NCI-H2196 treated with DMSO at 0.1 percent for 48 hours (cell line): Measurements from ENCODE around the gene SOS1.
"Not testable (repeated sequence)": the region's sequence is repeated elsewhere in the genome, so short reads cannot be mapped to it uniquely, and the experiment has no call there.

ENCODE experiments used
- DNase-seq: peaks from one replicate; lab custom pipeline; 2025; ENCODE audit not compliant: unreplicated experiment; lab: John Stamatoyannopoulos, UW

SOS1 gene

DNA sequence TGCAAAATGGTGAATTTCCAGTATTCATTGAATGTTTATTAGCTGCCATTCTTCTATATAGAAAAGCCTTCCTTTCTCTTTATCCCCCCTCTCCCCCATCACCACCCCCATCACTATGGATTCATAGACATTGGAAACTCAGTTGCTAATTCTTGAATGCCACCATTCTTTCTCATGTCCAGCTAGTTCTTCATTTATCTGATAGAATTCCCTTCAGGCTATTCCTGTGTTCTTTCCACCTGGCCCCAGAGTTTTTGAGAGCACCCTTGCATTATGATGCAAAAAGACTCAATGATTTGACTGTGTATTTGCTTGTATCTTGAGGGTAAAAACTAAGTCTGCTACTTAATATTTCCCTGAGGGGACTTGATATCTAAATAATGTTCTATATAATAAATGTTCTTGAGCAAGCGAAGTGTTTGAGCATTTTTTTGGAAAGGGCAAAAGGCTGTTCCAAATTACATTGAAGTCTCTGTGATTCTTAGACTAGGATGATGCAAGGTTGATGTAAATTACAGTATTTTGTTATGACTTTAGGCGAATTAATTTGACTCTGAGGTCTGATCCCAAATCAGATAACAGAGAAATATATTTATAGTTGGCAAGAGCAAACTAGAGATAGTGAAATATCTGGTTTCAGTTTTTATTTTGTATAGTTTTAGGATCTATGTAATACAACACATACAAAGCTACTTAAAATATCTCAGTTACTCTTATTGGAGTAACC lies 18.8 kb upstream of the SOS1 start:
- DNase-seq, result no peak

DNA sequence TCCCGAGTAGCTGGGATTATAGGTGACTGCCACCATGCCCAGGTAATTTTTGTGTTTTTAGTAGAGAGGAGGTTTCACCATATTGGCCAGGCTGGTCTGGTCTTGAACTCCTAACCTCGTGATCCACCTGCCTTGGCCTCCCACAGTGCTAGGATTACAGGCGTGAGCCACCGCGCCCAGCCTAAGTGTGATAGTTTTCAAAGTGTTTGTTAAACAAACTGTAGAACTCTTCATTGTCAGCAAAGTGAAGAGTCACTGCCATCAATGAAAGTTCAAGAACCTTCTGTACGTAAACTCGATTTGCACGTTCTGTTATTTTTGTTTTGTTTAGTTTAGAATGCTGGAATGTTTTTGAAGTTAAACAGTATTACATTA lies 18.0 kb upstream of the SOS1 start:
- DNase-seq, result no peak

DNA sequence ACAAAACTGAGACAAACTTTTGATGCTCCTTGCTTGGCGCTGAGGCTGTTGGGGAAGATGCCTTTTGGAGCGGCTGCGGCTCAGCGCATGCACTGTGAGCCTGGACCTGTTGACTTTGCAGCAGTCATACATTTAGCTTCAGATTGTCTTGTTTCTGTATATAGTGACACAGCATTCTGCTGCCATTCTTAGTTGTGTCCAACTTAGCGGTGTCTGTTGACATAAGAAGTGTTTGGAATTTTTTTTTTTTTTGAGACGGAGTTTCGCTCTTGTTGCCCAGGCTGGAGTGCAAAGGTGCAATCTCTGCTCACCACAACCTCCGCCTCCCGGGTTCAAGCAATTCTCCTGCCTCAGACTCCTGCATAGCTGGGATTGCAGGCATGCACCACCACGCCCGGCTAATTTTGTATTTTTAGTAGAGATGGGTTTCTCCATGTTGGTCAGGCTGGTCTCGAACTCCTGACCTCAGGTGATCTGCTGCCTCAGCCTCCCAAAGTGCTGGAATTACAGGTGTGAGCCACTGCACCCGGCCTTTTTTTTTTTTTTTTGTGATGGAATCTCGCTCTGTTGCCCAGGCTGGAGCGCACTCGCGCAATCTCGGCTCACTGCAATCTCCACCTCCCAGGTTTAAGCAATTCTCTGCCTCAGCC lies 17.5 kb upstream of the SOS1 start:
- not testable (repeated sequence) for DNase-seq

DNA sequence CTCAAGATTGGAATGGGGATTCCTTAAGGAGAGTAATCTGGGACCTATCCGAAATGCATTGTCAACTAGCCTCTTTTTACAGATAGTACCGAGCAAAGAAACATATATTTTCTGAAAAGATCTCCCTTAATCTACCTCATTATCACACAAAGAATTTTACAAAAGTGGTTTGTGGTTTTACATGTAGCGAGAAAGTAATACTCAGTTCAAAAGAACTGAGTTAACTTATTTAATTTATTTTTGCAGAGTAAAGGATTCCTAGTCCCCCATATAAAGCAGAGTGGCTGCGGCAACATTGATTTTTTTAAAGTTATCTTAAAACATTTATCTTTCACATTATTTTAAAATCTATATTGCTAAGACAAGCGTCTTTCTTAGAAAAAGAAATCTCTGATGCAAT lies 15.9 kb upstream of the SOS1 start:
- no peak for DNase-seq

- no peak for DNase-seq
Observed at GRCh38 chr2:39135690-39136259, 14.9 kb upstream of the SOS1 start.

DNA sequence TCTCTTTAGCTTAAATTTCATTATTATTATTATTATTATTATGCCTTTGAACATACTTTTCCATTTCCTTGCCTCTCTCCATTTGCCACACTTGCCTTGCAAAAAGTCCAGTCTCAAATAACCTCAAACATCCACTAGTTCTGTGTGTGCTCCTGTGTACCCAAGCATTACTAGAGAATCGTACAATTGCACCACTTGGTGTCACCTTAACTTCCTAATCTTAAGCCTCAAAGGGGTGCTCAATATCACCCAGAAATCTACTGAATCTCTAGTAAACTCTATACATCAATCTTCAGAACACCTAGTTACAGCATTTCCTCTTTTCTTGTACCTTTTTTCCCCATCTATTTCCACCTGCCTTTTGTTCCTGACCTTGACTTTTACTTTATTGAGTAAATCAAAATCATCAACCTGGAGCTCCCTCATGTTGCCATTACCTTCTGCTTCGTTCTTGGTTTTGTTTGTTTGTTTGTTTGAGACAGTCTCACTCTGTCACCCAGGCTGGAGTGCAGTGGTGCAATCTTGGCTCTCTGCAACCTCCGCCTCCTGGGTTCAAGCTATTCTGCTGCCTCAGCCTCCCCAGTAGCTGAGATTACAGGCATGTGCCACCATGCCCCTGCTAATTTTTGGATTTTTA lies 12.5 kb upstream of the SOS1 start:
- DNase-seq, result no peak

GRCh38 chr2:39128919-39129391 lies 8.1 kb upstream of the SOS1 start:
- DNase-seq, result no peak

- no peak for DNase-seq
Observed at GRCh38 chr2:39127973-39128372, 7.1 kb upstream of the SOS1 start.

DNA sequence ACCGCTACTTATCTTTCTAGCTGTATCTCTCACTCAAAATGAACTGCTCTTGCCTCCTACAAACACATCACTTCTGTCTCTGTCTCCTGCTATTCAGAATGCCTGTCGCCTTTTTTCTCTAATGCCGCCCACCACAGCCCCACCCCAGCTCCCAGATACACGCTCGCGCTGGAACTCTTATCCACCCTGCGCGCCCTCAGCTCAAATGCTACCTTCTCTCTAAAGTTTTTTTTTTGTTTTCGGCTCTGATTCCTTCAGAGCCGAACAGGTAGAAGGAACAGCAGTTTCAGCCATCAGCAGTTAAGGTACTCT lies 3.9 kb upstream of the SOS1 start:
- DNase-seq, result peak; percentile 40

DNA sequence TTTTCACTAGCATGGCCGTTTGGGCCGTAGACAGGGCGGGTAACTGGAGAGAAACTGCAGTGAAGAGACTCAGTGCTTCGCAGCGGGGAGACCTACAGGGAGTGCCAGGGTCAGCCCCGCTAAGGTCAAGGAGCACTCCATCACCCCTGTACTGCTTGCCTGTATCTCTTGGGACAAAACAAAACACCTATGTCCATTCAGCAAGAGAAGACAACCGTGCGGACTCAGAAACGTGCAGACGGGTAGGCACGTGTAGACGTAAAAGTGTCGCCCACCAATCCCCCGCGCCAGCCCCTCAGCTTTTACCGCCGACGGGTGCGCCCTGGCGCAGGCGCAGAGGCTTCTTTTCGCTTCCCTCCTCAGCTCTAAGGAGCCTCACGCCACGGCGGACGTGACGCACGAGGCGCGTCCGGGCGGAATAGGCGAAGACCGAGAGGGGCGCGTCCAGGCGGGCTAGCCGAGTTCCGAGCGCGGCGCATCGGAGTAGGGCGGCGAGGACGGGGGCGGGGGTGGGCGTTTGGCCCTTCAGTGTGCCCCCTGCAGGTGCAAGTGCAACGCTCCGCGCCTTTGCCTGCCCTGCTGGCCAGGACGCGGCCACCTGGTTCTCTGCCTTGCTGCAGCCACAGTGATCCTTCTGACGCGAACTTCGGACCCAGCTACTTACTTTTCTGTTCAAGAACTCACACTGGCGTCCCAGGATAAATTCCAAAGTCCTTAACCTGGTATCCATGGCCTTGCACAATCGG lies 3.3 kb upstream of the SOS1 start:
- peak; percentile 91 for DNase-seq

- no peak for DNase-seq
Observed at GRCh38 chr2:39123436-39123999, 2.7 kb upstream of the SOS1 start.

GRCh38 chr2:39121523-39122063 lies 742 bp upstream of the SOS1 start:
- DNase-seq, result no peak

GRCh38 chr2:39120521-39120770 lies 405 bp downstream of the SOS1 start:
- DNase-seq, result no peak

DNA sequence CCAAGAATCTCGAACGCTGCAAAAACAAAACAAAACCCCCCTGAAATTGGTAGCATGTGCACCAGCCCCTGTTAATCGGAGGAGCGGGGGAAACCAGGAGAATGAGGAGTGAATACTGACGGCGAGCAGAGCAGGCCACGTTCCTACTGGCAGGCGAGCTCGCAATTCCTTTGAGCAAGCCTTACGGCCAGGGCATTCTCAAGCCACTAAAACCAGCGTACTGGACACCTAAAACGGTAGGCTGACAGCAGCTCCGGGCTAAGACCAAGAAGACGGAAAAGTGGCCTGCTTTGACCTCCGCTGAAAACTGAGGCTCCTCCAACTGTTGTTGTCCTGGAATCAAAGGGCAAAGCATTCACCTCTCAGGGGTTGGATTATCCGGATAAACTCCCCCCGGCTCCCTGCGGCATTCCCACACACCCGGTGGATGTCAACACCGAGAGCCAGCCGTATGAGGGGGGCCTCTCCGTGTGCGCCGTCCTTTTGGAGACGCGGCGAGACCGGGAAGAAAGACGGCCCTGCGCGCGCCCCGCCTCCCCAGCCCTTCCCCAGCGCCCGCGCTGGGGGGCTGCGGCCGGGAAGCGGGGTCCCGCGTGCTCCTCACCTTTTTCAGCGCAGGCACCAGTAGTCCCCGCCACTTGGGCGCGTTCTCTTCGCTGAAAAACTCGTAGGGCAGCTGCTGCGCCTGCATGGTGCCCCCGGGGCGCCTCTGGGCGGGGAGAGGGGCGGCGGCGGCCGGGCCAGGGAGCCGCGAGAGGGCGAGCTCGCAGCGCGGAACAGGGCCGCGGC lies 925 bp downstream of the SOS1 start:
- no peak for DNase-seq

DNA sequence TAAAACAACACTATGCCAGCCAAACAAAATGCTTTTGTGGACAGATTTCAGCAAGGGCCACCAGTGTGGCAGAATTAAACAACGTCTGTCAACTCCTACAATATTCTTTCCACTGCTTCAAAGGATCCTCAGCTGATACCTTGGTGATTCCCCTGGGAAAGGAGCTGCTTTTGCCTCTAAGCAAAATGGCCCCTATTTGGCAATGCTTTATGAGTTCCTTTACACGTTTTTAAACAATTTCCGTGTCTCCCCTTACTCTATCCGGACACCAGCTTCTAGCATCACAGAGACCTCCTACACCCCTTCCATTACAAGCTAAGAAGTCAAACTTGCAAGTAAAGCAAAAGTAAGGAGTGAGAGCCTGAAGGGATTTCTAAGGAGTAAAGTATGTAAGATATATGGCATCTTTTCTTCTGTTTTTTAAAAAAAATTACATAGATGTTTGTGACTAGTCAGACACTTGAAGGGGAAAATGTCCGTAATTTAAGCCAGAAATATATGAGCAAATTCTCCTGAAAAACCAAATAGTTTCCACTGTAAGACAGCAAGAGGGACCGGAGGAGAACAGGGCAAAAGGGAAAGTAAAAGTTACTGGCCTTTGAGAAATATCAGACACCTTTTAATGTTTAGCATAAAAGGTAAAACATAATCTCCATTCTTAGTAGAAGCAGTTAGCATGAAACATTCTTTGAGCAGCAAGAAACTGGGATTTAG lies 1.9 kb downstream of the SOS1 start:
- no peak for DNase-seq

DNA sequence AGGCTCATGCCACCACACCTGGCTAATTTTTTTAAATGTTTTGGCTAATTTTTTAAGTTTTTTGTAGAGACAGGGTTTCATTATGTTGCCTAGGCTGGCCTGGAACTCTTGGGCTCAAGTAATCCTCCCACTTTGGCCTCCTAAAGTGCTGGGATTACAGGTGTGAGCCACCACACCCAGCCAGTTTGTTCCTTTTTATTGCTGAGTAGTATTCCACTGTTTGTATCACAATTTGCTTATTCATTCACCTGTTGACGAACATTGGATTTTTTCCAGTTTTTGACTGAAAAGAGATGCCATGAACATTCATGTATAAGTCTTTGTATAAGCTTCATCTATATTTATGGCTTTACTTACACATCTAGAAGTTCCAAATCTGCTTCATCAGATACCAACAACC lies 5.3 kb downstream of the SOS1 start:
- DNase-seq, result no peak

- DNase-seq, result no peak
Observed at GRCh38 chr2:39114771-39115170, 6.1 kb downstream of the SOS1 start.

GRCh38 chr2:39109537-39109936 lies 11.3 kb downstream of the SOS1 start:
- no peak for DNase-seq

DNA sequence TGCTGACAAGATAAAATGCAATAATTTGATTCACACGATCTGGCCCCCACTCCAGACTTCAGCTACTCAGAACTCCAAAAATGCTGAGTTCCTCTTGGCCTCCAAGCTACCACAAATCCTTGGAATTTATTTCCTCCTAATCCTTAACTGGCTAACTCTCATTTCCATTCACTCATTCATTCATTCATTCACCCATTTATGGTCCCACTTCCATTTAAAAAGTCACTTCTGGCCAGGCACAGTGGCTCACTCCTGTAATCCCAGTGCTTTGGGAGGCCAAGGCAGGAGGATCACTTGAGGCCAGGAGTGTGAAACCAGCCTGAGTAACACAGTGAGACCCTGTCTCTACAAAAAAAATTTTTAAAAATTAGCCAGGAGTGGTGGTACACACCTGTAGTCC lies 12.5 kb downstream of the SOS1 start:
- DNase-seq, result no peak
